ENCODE results near the gene SBK2.

GRCh38 chr19:55486043-55486970 lies 50.6 kb downstream of the SBK2 start:
- TF ChIP-seq POLR2A (IDR thresholded peaks at IDR 0.05) (no peak), CTCF (IDR thresholded peaks at IDR 0.05) (no peak)
